GM12878 (cell line): ENCODE data around the gene DNAJC4. TPM values are rescaled to one million over a fixed set of nuclear protein-coding genes. Genes with fewer than 3 reads are reported as not detected.

Experiments
- ATAC-seq: fragments of 200-7000 bp; cut with Tn5 transposase; 3 replicates; pipeline ENCODE4 v1.9.1; 2020; ENCODE audit warnings: mild to moderate bottlenecking, moderate library complexity
- BruUV-seq: library from RNA; stranded (reverse); fragments of 400-500 nt; replicated peaks from 2 replicates; lab custom pipeline; 2021; lab: Mats Ljungman, UMichigan
- CTCF ChIA-PET: fragments of 300-600 bp; sonication (Branson Sonifier 250); formaldehyde crosslinking; extraction: SDS; loops from one replicate; lab custom pipeline; 2021; ENCODE audit warnings: inconsistent platforms; lab: Yijun Ruan, JAX
- POLR2A ChIA-PET: fragments of 350-600 bp; formaldehyde crosslinking; extraction: SDS; loops from one replicate; lab custom pipeline; 2021; ENCODE audit warnings: inconsistent platforms; lab: Charles Lee
- RAD21 ChIA-PET: fragments of 300-600 bp; sonication (Branson Sonifier 250); formaldehyde crosslinking; loops from one replicate; lab custom pipeline; 2023; ENCODE audit warnings: antibody characterized with exemption; ENCODE audit not compliant: unreplicated experiment; lab: Charles Lee
- SMC1A ChIA-PET: fragments of 300-600 bp; sonication (Branson Sonifier 250); formaldehyde crosslinking; loops from one replicate; lab custom pipeline; 2023; ENCODE audit not compliant: unreplicated experiment, uncharacterized antibody; lab: Charles Lee
- DNase-seq: peaks from one replicate; pipeline ENCODE4 v3.0.0-alpha.2; 2011; ENCODE audit warnings: low read depth, low spot score
- FAIRE-seq: peaks from 3 replicates; lab custom pipeline; 2011; peaks lifted over from hg19 to GRCh38; lab: Jason Lieb, UNC
- H2AFZ ChIP-seq: 2 replicates; pipeline ENCODE4 v1.6.0; 2011; ENCODE audit warnings: low read depth, low read length, control low read depth; ENCODE audit not compliant: control insufficient read depth
- H3K27ac ChIP-seq: 2 replicates; pipeline ENCODE4 v1.5.1; 2011; ENCODE audit warnings: control low read depth; ENCODE audit not compliant: control insufficient read depth, insufficient read depth
- H3K27me3 ChIP-seq, 2 experiments: replicated peaks in 1 of 2; 2 replicates each; pipeline versions ENCODE4 v1.6.0 to v1.6.1; 2011; ENCODE audit warnings: low read length in 1 of 2; ENCODE audit not compliant: control insufficient read depth in 2 of 2, insufficient read depth in 2 of 2
- H3K36me3 ChIP-seq, 2 experiments: 2 replicates each; pipeline ENCODE4 v1.5.1; 2011; ENCODE audit warnings: low read length in 1 of 2; ENCODE audit not compliant: control insufficient read depth in 2 of 2, insufficient read depth in 2 of 2
- H3K4me1 ChIP-seq: 2 replicates; pipeline ENCODE4 v1.6.1; 2011; ENCODE audit warnings: mild to moderate bottlenecking, low read length, moderate library complexity, mixed read lengths; ENCODE audit not compliant: control insufficient read depth, insufficient read depth
- H3K4me2 ChIP-seq: 2 replicates; pipeline ENCODE4 v1.6.0; 2011; ENCODE audit warnings: control low read depth; ENCODE audit not compliant: control insufficient read depth, insufficient read depth
- H3K4me3 ChIP-seq: fragments of 200-600 bp; sonication (generic); 2 replicates; pipeline ENCODE4 v1.5.1; 2016
- H3K79me2 ChIP-seq: 2 replicates; pipeline ENCODE4 v1.6.0; 2011; ENCODE audit warnings: low read length; ENCODE audit not compliant: control insufficient read depth, insufficient read depth
- H3K9ac ChIP-seq: 2 replicates; pipeline ENCODE4 v1.8.0; 2011; ENCODE audit warnings: low read length, control low read depth, mixed read lengths; ENCODE audit not compliant: control insufficient read depth, insufficient read depth
- H3K9me3 ChIP-seq: replicated peaks from 3 replicates; pipeline ENCODE4 v1.5.1; 2011; ENCODE audit warnings: mild to moderate bottlenecking, low read length; ENCODE audit not compliant: control insufficient read depth, insufficient read depth
- H4K20me1 ChIP-seq: 2 replicates; pipeline ENCODE4 v1.6.0; 2011; ENCODE audit not compliant: control insufficient read depth, insufficient read depth
- EP300 ChIP-seq, 2 experiments: fragments of 150-350 bp in 1 of 2; IDR thresholded peaks; 2 replicates each; pipeline ENCODE4 v1.6.1; 2011 to 2012; ENCODE audit warnings: low read depth in 2 of 2, low read length in 2 of 2, borderline replicate concordance in 1 of 2, improper control_type of control experiment in 1 of 2, inconsistent platforms in 1 of 2; ENCODE audit not compliant: control insufficient read depth in 1 of 2
- ETV6 ChIP-seq, 2 experiments: fragments of 450-650 bp in 1 of 2; IDR thresholded peaks in 1 of 2; conservative IDR thresholded peaks in 1 of 2; 2 replicates each; pipeline ENCODE4 v1.6.1; 2014; ENCODE audit warnings: antibody characterized with exemption in 1 of 2, borderline replicate concordance in 1 of 2, low read depth in 1 of 2, mild to moderate bottlenecking in 1 of 2, moderate library complexity in 1 of 2
- EZH2 ChIP-seq: IDR thresholded peaks from 2 replicates; pipeline ENCODE4 v1.6.1; 2012; ENCODE audit warnings: low read depth, mild to moderate bottlenecking, control low read depth, inconsistent platforms, low read length, borderline replicate concordance; ENCODE audit not compliant: control insufficient read depth
- NBN ChIP-seq: fragments of 450-650 bp; IDR thresholded peaks from 2 replicates; pipeline ENCODE4 v1.6.1; 2016
- NFIC ChIP-seq: IDR thresholded peaks from 2 replicates; pipeline ENCODE4 v1.6.1; 2012; ENCODE audit warnings: low read depth, mild to moderate bottlenecking, inconsistent platforms, low read length, moderate library complexity
- NR2F1 ChIP-seq: fragments of 450-650 bp; conservative IDR thresholded peaks from 2 replicates; pipeline ENCODE4 v1.6.1; 2017; ENCODE audit warnings: mild to moderate bottlenecking
- PML ChIP-seq: IDR thresholded peaks from 2 replicates; pipeline ENCODE4 v1.6.1; 2012; ENCODE audit warnings: low read length, inconsistent platforms
- RB1 ChIP-seq: fragments of 450-650 bp; formaldehyde crosslinking; IDR thresholded peaks from 2 replicates; pipeline ENCODE4 v1.6.1; 2017; ENCODE audit warnings: mild to moderate bottlenecking, borderline replicate concordance
- SKIL ChIP-seq: fragments of 450-650 bp; IDR thresholded peaks from 2 replicates; pipeline ENCODE4 v1.6.1; 2017; ENCODE audit warnings: mild to moderate bottlenecking, low read depth, inconsistent platforms; ENCODE audit not compliant: poor library complexity, severe bottlenecking
- SP1 ChIP-seq: IDR thresholded peaks from one replicate; pipeline ENCODE4 v1.6.1; 2011; ENCODE audit warnings: low read depth, low read length
- WRNIP1 ChIP-seq: IDR thresholded peaks from 2 replicates; pipeline ENCODE4 v1.6.1; 2011; ENCODE audit warnings: low read depth, low read length, improper control_type of control experiment, borderline replicate concordance
- ZNF274 ChIP-seq: IDR thresholded peaks from one replicate; pipeline ENCODE4 v1.8.0; 2011; ENCODE audit not compliant: insufficient read length, insufficient read depth
- WGBS: methylation state at CpG from one replicate; pipeline ENCODE4 v1.1.6; 2016; ENCODE audit warnings: low lambda C conversion rate; ENCODE audit not compliant: insufficient replicate concordance, insufficient coverage; ENCODE audit errors: missing lambda C conversion rate; 5-methylcytosine and 5-hydroxymethylcytosine counted together
- in situ Hi-C: fragments of 300-500 bp; cut with MboI; formaldehyde crosslinking; loops from 9 replicates; pipeline ENCODE4 v1.14.3; 2018; ENCODE audit warnings: mixed read lengths
- intact Hi-C: fragments of 100-400 bp; cut with micrococcal nuclease; formaldehyde crosslinking; loops from one replicate; pipeline ENCODE4 v1.14.2; 2022; ENCODE audit not compliant: unreplicated experiment
- polyA plus RNA-seq, 11 experiments: library from polyadenylated mRNA; depleted of rRNA in 4 of 11; unstranded in 6 of 11; stranded (reverse) in 5 of 11; fragments of >200 nt; fragmentation: Nextera tagmentation in 4 of 11; fragmentation: Illumina TruSeq in 1 of 11; extraction: Ambion mirVana in 4 of 11; extraction: Trizol in 1 of 11; gene quantifications; 1 replicate in 1 of 11; 2 replicates in 10 of 11; pipeline versions ENCODE4 v1.2.1 to v1.2.3, GENCODE V29; 2011 to 2016; ENCODE audit warnings: inconsistent platforms in 2 of 11, missing spikeins in 2 of 11, low read depth in 1 of 11
- total RNA-seq, 4 experiments: library from RNA; depleted of rRNA in 3 of 4; stranded (reverse); fragments of >200 nt in 3 of 4; fragmentation: Illumina TruSeq in 1 of 4; extraction: Trizol in 1 of 4; gene quantifications; 2 replicates each; pipeline versions ENCODE4 v1.2.1 to v1.2.3, GENCODE V29; 2013 to 2021
- TF ChIP-seq, protein P1 (sequence below): IDR thresholded peaks from 2 replicates; pipeline ENCODE4 v1.6.1; 2011; ENCODE audit warnings: low read depth, low read length, improper control_type of control experiment, borderline replicate concordance

DNAJC4 gene
- total and polyA plus RNA-seq, 10 of the 15 experiments (the other 5 are each of a cell fraction or from before 2014, with no cell fraction given): 3.7 to 64.9 (median 30.1) TPM

- POLR2A ChIA-PET: interaction anchor here (0.5 to 6.4 kb wide), 6 partner anchors 9 to 1713 kb away, joined by 3 to 68 read pairs (median 4); partner anchors contain the start of gene FERMT3
- no peak for FAIRE-seq
Observed at GRCh38 chr11:64186492-64187165, 43.7 kb upstream of the DNAJC4 start.

DNA sequence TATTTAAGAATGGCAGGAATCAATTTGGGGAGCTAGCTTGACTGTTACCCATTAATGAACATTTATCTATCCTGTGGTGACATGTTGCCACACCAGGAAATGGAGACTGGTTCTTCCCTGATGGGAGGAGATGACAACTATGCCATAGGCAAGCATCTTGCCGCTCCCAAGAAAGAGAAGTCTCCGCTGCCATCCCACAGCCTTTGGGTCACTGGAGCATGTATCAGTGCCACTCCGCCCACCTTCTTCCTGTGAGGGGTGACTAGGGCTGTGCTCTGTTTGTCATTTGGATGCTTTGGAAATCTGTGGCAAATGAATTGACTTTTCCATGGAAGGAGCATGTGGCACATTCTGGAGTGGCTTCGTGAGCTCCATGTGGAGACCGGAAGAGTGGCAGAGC lies 37.9 kb upstream of the DNAJC4 start:
- FAIRE-seq: no peak
- DNase-seq: no peak
- POLR2A ChIA-PET: no interaction called here
- BruUV-seq: no TSS peak
- no peak overlapping the region for H2AFZ ChIP-seq
- no peaks in the 10 kb centered on the region for H3K9me3 ChIP-seq
- H3K27ac ChIP-seq: no peak overlapping the region
- H3K4me2 ChIP-seq: no peak overlapping the region
- peaks cover 29 to 32% of the 10 kb centered on the region in 2 experiments for H3K36me3 ChIP-seq
- in situ Hi-C loops (no loop called here), intact Hi-C loops (no loop called here)
- CTCF ChIA-PET: interaction anchor here (0.7 kb wide), 1 partner anchor 112 kb away, joined by 3 read pairs; no protein-coding TSS in a partner anchor
- no peak overlapping the region for H3K4me3 ChIP-seq
- WGBS: 91% methylated on average over 5 of the region's 5 CpGs
- SMC1A ChIA-PET: no interaction called here
- H3K9ac ChIP-seq: no peak overlapping the region
- H3K79me2 ChIP-seq: peaks cover 32% of the 10 kb centered on the region
- H4K20me1 ChIP-seq: no peaks in the 10 kb centered on the region
- ATAC-seq: no peak
- RAD21 ChIA-PET: interaction anchor here (0.9 kb wide), 1 partner anchor 12 kb away, joined by 5 read pairs; no protein-coding TSS in a partner anchor
- H3K4me1 ChIP-seq: peaks cover 4% of the 10 kb centered on the region; the same call in 1 of the 2 replicates
- H3K27me3 ChIP-seq: no peaks in the 10 kb centered on the region
- TF ChIP-seq EP300 (IDR thresholded peaks at IDR 0.05; ENCODE audit: borderline replicate concordance in 1 of 2, control insufficient read depth in 1 of 2, low read depth in 2 of 2, low read length in 2 of 2) (no peak), ZNF274 (no peak), RB1 (no peak), NR2F1 (no peak), SKIL (no peak), NBN (no peak), EZH2 (no peak), NFIC (no peak), ETV6 (conservative IDR thresholded peaks at IDR 0.05 in 1 of 2, IDR thresholded peaks at IDR 0.05 in 1 of 2; ENCODE audit: borderline replicate concordance in 1 of 2, low read depth in 1 of 2) (no peak)
- TF ChIP-seq, protein P1, sequence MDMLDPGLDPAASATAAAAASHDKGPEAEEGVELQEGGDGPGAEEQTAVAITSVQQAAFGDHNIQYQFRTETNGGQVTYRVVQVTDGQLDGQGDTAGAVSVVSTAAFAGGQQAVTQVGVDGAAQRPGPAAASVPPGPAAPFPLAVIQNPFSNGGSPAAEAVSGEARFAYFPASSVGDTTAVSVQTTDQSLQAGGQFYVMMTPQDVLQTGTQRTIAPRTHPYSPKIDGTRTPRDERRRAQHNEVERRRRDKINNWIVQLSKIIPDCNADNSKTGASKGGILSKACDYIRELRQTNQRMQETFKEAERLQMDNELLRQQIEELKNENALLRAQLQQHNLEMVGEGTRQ: no peak

More at GRCh38 chr11:64186492-64187165, 43.7 kb upstream of the DNAJC4 start:
- no peak for DNase-seq
- Histone ChIP-seq H3K27me3 (no peaks in the 10 kb centered on the region), H4K20me1 (peaks cover 3% of the 10 kb centered on the region; the same call in 1 of the 2 replicates), H2AFZ (no peak overlapping the region), H3K4me1 (peaks cover 15% of the 10 kb centered on the region), H3K27ac (no peak overlapping the region), H3K4me2 (no peak overlapping the region)
- intact Hi-C loops: loop anchor here (2.0 kb wide), 1 partner anchor 18 kb away; no protein-coding TSS in a partner anchor
- 1% methylated on average over 26 of the region's 48 CpGs for WGBS
- SMC1A ChIA-PET: interaction anchor here (1.1 to 2.3 kb wide), 3 partner anchors 18 to 20 kb away, joined by 5 to 15 read pairs (median 10); partner anchors contain the start of gene FERMT3
- no TSS peak for BruUV-seq
- TF ChIP-seq PML (0 out of 2 replicates have a peak, but pooled peaks have one; percentile 13), WRNIP1 (peak; percentile 33; the same call in 1 of the 2 replicates), SP1 (no peak)
- TF ChIP-seq, all 136 proteins: peak for 2
- in situ Hi-C loops: no loop called here
- H3K79me2 ChIP-seq: peaks cover 44% of the 10 kb centered on the region
- ChIA-PET RAD21 (interaction anchor here (0.7 to 2.5 kb wide), 4 partner anchors 19 to 131 kb away, joined by 3 to 32 read pairs (median 4); partner anchors contain the start of genes FERMT3, MACROD1 and TRMT112), CTCF (interaction anchor here (0.6 to 5.6 kb wide), 9 partner anchors 10 to 145 kb away, joined by 3 to 52 read pairs (median 4); partner anchors contain the start of genes CATSPERZ, FERMT3 and FKBP2)
- ATAC-seq: no peak
- H3K9ac ChIP-seq: no peak overlapping the region
- no peaks in the 10 kb centered on the region for H3K9me3 ChIP-seq
- H3K36me3 ChIP-seq: peaks cover 0 to 3% of the 10 kb centered on the region in 2 experiments; a peak in 1 of 4 replicates
- H3K4me3 ChIP-seq: no peak overlapping the region
